ENCODE results near the gene FBXO31.
A peak's percentile ranks its signal among the peaks of the same experiment; 100 is the strongest.

FBXO31 gene

DNA sequence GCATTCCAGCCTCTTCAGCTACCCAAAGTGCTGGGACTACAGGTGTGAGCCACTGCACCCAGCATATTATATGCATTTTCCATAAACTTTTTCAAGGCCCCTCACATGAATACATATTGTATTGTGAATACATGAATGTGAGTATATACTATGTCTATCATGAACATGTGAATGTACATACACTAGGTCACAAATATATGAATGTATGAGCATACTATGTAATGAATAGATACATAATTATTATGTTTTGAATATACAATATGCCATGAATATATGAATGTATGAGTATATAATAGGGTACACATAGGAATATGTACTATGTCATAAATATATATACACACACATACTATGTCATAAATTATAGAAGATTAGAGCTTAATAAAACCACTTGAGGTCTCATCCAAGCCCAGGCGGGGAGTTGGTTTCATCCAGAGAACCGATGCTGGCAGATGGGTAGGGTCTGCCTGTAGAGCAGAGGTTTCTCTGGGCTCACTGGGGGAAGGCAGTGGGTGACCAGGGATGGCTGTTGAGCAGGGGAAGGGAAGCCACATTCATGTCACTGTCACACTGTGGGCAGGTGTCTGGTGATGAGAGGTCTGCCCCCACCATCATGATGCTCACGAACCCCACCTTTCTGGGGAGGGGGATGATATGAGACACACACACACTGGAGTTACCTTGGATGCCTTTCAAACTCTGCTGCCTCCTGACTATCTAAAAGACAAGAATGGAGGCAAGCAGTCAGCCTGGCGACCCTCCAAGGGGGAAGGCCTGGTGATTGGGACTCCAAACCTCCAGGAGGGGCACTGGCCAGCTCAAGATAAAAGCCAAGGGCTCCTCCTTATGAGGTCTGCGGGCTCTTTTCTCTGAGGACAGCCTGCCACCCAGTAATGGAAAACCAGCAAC, 73.7 kb downstream of the FBXO31 start:
- no peak for DNase-seq (ENCODE audit: low read depth)

DNA sequence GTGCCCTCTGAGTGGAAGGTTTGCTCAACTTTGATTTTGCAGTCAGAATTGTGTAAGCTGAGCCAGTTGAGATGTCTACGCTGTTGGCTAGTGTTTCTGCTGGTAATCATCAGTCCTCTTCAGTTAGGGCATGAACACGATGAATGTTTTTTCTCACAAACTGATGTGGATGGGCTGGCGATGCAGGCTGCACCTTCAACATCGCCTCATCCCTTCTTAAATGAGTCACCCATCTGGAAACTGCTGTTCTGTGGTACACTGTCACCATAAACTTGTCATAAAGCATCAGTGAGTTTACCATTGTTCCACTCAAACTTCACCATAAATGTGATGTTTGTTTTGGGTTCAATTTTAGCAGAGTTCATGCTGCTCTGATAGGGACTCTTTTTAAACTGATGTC, 74.8 kb downstream of the FBXO31 start:
- no peak for DNase-seq (ENCODE audit: low read depth)

DNA sequence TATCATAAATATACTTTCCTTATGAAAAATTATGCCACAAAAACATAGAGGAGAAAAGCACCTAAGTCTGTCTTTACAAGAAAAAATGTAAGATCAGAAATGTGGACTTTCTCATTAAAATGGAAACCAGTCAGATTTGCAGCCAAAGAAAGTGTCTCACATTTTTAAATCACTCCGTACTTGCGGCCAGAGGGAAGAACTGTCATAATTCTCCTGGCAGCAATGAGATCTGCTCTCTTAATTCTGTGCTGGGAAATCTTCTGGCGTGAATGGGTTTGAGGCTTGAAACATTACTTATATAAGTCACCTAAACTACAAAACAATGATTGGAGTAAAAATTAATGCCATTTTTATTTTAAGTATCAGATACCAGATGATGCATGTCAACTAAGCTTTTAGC, 77.1 kb downstream of the FBXO31 start:
- DNase-seq (ENCODE audit: low read depth), result no peak

DNA sequence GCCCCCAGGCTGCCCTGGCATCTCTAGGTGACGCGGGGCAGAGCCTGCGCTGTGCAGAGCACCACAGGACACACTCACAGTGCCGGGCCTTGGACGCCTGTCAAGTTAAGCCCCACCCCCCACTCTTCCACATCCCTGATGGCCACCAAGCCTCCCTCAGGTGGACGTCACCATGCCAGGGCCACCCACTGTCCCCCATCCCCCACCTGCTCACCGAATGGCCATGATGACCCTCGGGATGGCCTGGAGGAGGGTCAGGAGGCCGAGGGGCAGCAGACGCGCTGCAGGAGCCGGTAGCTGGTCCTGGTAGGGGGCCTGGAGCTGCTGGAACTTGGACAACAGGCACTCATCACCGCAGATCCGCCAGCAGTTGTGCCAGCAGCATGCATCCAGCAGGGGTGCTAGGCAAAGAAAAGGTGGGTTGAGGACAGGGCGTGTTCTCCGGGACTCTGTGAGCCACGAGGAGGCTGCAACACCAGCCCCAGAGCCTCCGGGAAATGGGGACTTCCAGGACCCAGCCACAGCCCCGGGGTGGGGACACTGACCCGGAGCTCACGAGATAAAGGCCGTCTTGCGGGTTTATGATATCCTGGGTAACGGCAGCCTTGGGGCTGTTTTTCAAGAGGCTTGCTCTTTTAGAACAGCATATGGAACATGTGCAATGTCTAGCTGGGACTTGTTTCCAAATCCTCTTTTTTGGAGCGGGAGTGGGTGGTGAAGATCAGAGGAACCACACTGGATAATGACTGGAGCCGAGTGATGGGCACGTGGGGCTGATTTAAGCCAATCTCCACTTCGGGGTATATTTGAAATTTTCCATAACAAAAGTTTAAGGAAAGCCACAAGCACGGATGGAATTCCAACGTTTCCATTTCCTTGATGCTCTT, 77.8 kb downstream of the FBXO31 start:
- DNase-seq (ENCODE audit: low read depth), result peak; percentile 53

DNA sequence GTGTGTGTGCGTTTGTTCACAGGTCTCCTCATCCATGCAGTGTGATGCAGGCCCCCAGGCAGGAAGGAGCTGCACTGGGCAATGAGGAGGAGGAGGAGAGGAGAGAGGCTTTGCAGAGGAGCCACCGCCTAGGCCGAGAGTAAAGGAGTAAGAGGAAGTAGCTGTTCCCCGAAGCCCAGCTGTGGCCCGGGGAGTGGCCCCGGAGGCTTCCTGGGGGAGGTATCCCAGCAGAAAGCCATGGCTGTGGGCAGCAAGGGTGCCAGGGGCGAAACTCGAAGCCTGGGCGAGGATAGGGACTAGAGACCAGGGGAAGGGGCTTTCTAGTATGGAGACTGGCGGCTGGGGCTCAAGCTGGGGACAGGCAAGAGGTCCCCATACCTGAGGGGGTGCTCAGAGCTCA, 78.6 kb downstream of the FBXO31 start:
- no peak for DNase-seq (ENCODE audit: low read depth)

DNA sequence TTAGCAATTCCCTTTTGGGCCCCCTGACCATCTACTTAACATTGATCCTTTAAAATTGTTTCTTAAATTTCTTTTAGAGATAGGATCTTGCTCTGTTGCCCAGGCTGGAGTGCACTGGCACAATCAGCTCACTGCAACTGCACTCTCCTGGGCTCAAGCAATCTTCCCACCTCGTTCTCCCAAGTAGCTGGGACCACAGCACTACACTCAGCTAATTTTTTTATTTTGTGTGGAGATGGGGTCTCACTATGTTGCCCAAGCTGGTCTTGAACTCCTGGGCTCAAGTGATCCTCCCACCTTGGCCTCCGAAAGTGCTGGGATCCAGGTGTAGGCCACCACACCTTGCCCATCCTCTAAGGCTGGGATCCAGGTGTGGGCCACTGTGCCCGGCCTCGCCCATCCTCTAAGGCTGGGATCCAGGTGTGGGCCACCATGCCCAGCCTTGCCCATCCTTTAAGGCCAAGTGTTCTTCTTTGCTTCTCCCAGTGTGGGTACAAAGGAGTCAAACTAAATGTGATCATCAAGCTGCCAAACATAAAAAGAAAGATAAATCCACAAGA, 79.5 kb downstream of the FBXO31 start:
- no peak for DNase-seq (ENCODE audit: low read depth)

DNA sequence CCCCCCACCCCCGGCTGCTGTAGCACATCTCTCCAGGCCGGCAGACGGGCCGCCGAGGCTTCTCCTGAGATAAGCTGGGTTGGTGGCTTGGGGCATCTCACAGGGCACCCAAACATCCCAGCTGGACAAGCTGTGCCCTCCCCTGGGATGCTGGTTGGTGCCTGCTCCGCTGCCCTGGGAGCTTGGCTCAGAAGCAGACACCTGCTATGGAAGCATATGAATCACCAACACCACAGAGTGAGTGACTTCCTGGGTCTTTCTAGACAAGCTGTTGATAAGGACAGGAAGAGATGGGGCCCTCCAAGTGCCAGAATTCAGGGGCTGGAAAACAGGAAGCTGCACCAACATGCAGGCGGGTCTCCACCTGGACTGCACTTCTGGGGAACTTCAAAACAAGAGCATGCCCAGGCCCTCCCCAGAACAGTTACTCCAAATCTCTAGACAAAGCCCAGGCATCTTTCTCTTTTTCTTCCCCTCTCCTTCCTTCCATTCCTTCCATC, 80.1 kb downstream of the FBXO31 start:
- DNase-seq (ENCODE audit: low read depth), result peak; percentile 34

DNA sequence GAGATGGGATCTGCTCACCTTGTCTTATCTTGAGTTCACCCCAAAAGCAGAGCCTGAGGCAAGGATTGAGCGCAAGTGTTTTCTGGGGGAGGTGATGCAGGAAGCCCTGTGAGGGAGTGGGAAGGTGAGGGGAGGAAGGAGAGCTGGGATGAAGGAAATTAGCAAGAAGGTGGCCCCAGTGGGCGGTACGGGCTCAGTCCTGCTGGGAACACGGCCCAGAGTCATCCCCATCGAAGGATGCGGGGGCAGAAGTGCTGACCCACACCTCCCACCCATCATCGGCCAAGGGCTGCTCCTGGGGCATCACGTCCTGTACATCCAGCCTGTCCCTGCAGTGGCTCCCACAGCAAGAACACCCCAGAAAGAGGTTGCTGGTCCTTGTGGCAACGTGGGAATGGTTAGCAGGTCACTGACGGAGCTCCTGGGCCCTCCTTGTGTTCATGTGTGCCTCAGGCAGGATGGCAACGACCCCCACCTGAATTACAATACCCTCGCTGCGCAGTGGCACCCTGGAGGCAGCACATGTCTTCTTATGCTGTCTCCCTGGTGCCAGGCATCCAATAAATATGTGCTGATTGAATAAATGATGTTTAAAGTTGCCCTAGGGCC, 84.6 kb downstream of the FBXO31 start:
- no peak for DNase-seq (ENCODE audit: low read depth)

DNA sequence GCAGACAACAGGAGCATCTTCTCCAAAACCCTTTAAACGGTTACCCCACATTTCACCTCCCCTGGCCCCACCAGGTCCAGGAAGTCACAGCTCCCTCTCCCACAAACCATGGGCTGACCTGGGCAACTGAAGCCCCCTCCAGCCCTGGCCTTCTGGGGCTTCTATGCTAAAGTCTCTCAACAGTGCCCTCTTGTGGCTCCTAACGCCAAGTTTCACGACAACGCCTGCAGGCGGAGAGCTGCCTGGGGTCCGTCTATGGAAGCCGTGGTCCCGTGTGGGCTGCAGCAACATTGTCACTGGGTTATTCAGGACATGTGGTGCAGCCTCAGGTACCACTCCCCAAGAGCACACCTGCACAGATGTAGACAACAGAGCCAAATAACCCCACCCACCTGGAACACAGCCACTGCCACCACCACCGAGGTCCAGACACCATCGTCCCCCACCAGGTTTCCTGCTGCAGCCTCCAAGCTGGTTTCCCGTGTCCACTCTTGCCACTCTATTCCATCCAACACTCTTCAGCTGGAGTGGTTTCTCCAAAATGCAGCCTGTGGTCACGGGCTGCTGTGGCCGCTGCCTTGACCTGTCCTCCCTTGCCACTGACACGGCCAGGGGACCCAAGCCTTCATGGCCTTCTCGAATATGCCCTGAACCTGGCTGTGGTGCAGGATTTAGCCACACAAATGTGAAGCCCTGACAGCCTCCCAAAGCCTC, 85.5 kb downstream of the FBXO31 start:
- DNase-seq (ENCODE audit: low read depth), result peak; percentile 47

DNA sequence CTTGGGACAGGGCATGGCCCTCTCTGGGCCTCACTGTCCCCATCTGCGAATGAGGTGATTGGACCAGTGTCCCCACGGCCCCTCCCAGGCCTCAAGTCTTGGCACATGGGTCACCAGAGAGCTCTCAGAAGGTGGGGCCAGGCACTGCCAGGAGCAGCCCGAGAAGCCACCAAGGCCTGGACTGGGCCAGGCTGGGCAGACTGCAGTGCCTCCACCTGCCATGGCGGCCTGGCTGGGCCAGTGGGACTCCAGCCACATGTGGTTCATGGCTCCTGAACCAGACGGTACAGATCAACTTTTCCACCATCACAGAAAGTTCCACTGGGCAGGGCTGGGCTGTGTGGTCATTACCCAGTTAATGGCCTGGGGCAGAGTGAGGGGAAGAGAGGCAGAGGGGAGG, 86.2 kb downstream of the FBXO31 start:
- no peak for DNase-seq (ENCODE audit: low read depth)

DNA sequence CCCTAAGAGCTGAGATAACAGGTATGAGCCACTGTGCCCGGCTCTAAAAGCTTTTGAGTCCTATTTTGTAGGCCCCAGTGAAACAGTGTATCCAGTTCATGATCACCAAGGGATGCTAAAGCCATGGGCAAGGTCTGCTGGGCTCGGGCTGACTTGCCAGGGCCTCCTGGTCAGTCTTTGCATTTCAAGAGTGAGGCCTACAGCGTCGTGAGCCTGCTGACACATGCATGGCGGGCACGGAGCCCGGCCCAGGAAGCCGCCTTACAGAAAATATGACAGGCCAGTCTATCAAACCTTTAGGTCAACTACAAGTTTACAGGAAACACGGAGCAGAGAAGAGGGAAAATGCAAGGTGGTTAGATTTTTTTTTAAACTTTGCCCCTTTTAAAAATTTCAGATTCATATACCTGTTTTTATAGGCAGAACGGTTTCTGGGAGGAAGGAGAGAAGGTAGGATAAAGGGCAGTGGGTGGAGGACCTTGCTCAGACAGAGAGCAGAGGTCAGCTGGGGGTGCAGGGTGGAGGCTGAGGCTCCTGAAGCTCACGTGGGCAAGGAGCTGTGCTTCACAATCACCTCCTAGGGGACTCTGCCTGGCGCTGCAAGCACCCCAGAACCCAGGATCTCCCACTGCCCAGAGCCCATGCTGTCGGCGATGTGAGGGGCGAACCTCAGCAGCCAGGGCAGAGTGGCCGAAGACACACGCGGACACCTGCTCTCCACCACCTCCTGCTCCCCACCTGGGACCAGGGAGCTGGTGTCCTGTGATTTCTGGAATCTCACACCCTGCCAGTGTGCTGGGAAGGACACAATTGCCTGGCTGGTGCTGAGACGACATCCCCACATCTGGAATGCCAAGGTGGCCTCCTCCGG, 87.7 kb downstream of the FBXO31 start:
- no peak for DNase-seq (ENCODE audit: low read depth)

DNA sequence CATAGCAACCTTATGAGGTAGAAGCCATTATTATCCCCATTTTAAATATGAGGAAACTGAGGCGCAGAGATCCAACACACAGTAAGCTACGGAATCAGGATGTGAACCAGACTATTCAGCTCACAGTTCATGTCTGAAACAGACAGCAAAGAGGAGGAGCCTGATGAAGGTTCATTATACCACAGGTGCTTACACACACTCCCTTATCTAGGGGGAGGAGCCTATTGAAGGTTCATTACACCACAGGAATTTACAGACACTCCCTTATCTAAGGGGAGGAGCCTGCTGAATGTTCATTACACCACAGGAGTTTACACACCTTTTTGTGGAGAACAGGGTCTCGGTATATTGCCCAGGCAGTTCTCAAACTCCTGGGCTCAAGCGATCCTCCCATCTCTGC, 88.3 kb downstream of the FBXO31 start:
- peak; percentile 54 for DNase-seq (ENCODE audit: low read depth)

DNA sequence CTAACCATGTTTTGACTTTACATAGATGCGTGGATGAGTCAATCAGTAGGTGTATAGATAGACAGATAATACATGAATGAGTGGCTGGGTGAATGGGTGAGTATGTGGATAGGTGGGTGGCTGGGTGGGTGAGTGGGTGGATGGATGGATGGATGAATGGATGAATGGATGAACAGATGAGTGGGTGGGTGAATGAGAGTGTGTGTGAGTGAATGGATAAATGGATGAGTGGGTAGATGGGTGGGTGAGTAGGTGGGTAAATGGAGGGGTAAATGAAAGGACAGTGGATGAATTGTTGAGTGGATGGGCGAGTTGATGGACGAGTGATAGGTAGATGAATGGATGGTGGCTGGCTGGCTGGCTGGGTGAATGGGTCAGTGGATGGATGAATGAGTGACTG, 89.6 kb downstream of the FBXO31 start:
- DNase-seq (ENCODE audit: low read depth), result no peak

DNA sequence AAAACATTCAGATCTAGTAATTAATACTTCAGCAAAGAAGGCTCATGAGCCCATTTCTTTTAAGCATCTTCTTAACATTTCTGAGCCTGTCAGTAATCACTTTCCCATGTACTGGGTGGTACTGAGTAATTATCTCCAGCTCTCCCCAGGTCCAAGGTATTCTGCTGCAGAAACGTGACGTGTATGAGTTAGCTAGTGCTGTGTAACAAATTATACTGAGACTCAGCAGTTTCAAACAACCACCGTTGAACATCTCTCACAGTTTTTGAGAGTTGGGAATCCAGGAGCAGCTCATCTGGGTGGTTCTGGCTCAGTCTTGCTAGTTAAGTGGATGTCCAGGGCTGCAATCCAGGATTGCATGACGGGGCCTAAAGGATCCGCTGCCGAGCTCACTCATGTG, 91.6 kb downstream of the FBXO31 start:
- DNase-seq (ENCODE audit: low read depth), result no peak

DNA sequence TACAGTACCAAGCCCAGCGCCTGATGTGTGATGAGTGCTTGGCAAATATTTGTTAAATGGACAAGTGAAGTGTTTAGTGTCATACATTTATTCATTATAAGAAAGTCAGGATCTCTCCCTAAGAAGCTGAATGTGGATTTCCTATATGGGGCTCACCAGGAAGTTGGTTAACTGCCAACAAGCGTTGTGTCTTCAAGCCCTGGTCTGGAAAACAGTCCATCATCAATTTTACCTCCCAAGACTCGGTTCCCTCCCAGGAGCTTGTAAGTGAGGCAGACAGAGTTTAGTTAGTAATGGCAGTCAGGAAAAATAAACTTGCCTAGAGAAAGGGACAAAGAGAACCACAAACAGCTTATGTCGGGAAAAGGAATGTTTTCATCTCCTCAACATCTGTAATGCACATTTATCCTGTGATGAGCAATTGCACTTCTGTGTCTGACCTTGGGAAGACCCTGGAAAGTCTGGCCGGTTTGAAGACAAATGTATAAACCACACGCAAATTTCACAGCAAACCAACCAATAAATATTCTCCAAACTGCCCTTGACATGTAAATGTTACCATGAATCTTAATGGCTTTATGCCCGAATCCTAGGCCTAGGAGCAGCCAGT, 94.7 kb downstream of the FBXO31 start:
- no peak for DNase-seq (ENCODE audit: low read depth)

DNA sequence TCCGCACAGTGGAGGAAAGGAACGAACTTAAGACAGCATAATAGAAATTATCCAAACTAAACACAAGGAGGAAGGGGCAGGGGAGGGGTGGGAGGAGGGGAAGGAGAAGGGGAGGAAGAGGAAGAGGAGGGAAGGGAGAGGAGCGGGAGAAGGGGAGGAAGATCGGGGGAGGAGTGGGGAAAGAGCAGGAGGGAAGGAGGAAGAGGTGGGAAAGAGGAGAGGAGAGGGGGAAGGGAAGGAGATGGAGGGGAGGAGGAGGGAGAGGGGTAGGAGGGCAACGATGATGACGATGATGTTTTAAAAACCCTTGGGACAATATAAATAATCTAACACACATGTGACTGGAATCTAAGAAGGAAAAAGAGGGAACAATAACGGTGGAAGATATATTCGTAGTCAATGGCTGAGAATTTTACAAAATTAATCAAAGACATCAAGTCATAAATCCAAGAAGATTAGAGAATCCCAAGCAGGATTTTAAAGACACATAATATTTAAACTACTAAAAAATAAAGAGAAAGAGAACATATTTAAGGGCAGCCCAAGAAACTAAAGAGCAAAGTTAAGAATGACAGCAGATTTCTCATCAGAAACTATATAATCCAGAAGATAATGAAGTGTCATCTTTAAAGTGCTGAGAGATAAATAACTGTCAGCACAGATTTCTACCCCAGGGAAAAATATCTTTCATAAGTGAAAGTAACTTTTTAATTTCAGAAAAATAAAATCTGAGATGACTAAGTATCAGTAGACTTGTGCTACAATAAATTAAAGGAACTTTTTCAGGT, 96.5 kb downstream of the FBXO31 start:
- no peak for DNase-seq (ENCODE audit: low read depth)

DNA sequence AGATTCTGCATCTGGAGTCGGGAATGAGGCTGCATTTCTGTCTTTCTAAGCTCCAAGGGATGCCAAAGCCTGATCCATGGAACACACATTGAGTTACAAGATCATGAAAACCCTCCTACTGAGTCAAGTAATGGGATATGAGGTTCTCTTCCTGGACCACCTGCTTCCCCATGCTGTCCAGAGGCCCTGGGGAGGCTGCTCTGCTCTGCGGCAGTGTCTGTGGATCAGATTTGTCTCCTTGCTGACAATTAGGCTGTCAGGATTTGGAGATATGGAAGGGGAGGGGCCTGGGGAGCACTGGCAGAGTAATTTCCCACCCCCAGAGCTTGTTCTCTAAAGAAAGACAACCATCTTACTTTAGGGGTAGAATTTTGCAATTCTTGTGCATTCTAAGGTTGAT, 99.4 kb downstream of the FBXO31 start:
- DNase-seq (ENCODE audit: low read depth), result no peak

DNA sequence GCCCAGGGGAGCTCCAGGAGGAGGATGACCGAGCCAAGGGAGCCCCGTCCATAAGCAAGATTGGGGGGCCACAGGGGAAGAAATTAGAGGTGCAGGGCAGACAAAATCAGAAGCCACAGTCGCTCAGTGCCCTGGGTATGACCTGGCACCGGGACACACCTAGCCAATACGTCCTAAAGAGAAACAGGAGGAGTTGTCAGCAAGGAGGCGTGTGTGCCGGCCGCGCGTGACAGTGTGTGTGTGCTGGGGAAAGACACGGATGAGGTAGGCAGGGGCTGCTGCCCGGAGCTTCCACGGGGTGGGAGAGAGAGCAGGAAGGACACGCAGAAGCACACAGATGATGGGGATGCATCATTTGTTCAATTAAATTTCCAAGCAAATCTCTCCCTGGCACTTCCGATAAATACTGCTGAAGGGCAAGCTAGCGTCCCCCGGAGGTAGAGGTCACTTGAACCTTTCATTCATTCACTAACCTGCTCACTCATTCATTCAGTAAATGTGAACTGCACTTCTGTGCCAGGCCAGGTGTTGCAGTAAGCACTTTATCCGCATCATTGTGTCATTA, 104.4 kb downstream of the FBXO31 start:
- no peak for DNase-seq (ENCODE audit: low read depth)

Measured in ELR (cell line).